ENCODE results near the gene CERS4.

DNA sequence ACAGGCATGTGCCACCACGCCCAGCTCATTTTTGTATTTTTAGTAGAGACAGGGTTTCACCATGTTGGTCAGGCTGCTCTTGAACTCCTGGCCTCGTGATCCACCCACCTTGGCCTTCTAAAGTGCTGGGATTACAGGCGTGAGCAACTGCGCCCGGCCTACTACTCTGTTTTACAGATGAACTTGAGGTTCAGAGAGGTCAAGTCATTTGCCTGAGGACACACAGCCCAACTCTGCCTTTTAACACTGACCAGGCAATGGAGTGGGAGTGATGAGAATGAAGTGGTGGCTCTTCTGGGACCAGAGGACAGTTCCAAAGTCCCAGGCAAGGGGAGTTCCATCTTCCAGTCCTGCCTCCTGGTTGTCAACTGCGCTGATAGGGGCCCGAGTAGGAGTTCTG lies 41.4 kb downstream of the CERS4 start:
- TF ChIP-seq RAD21 (IDR thresholded peaks at IDR 0.05; ENCODE audit: low read depth) (no peak), EP300 (IDR thresholded peaks at IDR 0.05; ENCODE audit: borderline replicate concordance) (no peak), YY1 (IDR thresholded peaks at IDR 0.05; ENCODE audit: low read depth) (no peak), CEBPB (IDR thresholded peaks at IDR 0.05) (no peak), TEAD4 (IDR thresholded peaks at IDR 0.05) (no peak), TAF1 (IDR thresholded peaks at IDR 0.05; ENCODE audit: low read depth) (no peak), CREB1 (IDR thresholded peaks at IDR 0.05; ENCODE audit: low read depth) (no peak), TCF12 (IDR thresholded peaks at IDR 0.05; ENCODE audit: low read depth) (no peak), FOXM1 (IDR thresholded peaks at IDR 0.05; ENCODE audit: borderline replicate concordance, low read depth) (no peak), EGR1 (IDR thresholded peaks at IDR 0.05) (no peak)
- TF ChIP-seq, protein P1, sequence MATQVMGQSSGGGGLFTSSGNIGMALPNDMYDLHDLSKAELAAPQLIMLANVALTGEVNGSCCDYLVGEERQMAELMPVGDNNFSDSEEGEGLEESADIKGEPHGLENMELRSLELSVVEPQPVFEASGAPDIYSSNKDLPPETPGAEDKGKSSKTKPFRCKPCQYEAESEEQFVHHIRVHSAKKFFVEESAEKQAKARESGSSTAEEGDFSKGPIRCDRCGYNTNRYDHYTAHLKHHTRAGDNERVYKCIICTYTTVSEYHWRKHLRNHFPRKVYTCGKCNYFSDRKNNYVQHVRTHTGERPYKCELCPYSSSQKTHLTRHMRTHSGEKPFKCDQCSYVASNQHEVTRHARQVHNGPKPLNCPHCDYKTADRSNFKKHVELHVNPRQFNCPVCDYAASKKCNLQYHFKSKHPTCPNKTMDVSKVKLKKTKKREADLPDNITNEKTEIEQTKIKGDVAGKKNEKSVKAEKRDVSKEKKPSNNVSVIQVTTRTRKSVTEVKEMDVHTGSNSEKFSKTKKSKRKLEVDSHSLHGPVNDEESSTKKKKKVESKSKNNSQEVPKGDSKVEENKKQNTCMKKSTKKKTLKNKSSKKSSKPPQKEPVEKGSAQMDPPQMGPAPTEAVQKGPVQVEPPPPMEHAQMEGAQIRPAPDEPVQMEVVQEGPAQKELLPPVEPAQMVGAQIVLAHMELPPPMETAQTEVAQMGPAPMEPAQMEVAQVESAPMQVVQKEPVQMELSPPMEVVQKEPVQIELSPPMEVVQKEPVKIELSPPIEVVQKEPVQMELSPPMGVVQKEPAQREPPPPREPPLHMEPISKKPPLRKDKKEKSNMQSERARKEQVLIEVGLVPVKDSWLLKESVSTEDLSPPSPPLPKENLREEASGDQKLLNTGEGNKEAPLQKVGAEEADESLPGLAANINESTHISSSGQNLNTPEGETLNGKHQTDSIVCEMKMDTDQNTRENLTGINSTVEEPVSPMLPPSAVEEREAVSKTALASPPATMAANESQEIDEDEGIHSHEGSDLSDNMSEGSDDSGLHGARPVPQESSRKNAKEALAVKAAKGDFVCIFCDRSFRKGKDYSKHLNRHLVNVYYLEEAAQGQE (IDR thresholded peaks at IDR 0.05; ENCODE audit: low read depth) = no peak
- TF ChIP-seq, protein P2, sequence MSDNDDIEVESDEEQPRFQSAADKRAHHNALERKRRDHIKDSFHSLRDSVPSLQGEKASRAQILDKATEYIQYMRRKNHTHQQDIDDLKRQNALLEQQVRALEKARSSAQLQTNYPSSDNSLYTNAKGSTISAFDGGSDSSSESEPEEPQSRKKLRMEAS (IDR thresholded peaks at IDR 0.05) = no peak
- TF ChIP-seq, protein P3, sequence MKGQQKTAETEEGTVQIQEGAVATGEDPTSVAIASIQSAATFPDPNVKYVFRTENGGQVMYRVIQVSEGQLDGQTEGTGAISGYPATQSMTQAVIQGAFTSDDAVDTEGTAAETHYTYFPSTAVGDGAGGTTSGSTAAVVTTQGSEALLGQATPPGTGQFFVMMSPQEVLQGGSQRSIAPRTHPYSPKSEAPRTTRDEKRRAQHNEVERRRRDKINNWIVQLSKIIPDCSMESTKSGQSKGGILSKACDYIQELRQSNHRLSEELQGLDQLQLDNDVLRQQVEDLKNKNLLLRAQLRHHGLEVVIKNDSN (IDR thresholded peaks at IDR 0.05) = no peak

Data from Ishikawa (cell line).